ENCODE measurements around the gene CGREF1. TPM values are rescaled to one million over a fixed set of nuclear protein-coding genes. Genes with fewer than 3 reads are reported as not detected.

Gene CGREF1
- total and polyA plus RNA-seq, 2 donors (not counting 3 experiments of a cell fraction or from before 2014, with no cell fraction given), result 2.9 to 5.8 TPM

GRCh38 chr2:27108221-27108620 lies 10.7 kb downstream of the CGREF1 start:
- intact Hi-C loops (cut with micrococcal nuclease) (no loop called here), dilution Hi-C loops (cut with MboI; ENCODE audit: extremely low pct_ligation_motif_present, low sequenced_read_pairs) (no loop called here)
- DNase-seq (ENCODE audit: low read depth, low spot score), result no peak
- H2AFZ ChIP-seq (ENCODE audit: low read depth, low read length), result no peak overlapping the region
- H3K79me2 ChIP-seq (ENCODE audit: control insufficient read depth, insufficient read depth, low read length), result no peaks in the 10 kb centered on the region
- no peaks in the 10 kb centered on the region for H3K9me3 ChIP-seq (replicated peaks; ENCODE audit: control insufficient read depth, insufficient read depth, low read length)
- no TSS peak for BruUV-seq (replicated peaks)
- H3K4me1 ChIP-seq (ENCODE audit: control insufficient read depth, extremely low read depth, insufficient read depth, low read length), result no peaks in the 10 kb centered on the region
- no peaks in the 10 kb centered on the region for H3K27me3 ChIP-seq (ENCODE audit: control insufficient read depth in 2 of 2, insufficient read depth in 2 of 2, low read length in 2 of 2)
- H3K27ac ChIP-seq (ENCODE audit: insufficient read depth, low read depth, low read length), result no peak overlapping the region
- H3K9ac ChIP-seq (replicated peaks; ENCODE audit: extremely low read depth, insufficient read depth, low read length), result no peak overlapping the region
- POLR2A ChIA-PET, result no interaction called here
- FAIRE-seq, result no peak
- CTCF ChIA-PET, result interaction anchor here (0.7 to 2.0 kb wide), 9 partner anchors 8 to 195 kb away, joined by 3 to 10 read pairs (median 4); no protein-coding TSS in a partner anchor
- no peaks in the 10 kb centered on the region for H4K20me1 ChIP-seq (replicated peaks; ENCODE audit: control insufficient read depth, extremely low read depth, insufficient read depth, low read length)
- no peak overlapping the region for H3K4me2 ChIP-seq (ENCODE audit: insufficient read depth, low read length)
- H3K36me3 ChIP-seq (ENCODE audit: control insufficient read depth in 2 of 2, extremely low read depth in 1 of 2, insufficient read depth in 2 of 2, low read length in 2 of 2), result no peaks in the 10 kb centered on the region
- TF ChIP-seq MYC (IDR thresholded peaks at IDR 0.05; ENCODE audit: low read depth, low read length) (no peak), GATA2 (IDR thresholded peaks at IDR 0.05; ENCODE audit: insufficient read depth, insufficient read length, low read depth, low read length) (no peak), FOS (IDR thresholded peaks at IDR 0.05; ENCODE audit: borderline replicate concordance, insufficient read depth, low read length) (no peak), POLR2AphosphoS5 (IDR thresholded peaks at IDR 0.05; ENCODE audit: insufficient read depth, low read depth, low read length) (no peak), MAX (IDR thresholded peaks at IDR 0.05; ENCODE audit: insufficient read depth, insufficient read length) (no peak), EZH2 (IDR thresholded peaks at IDR 0.05; ENCODE audit: borderline replicate concordance, low read depth, low read length, severe bottlenecking) (no peak), POLR2A (IDR thresholded peaks at IDR 0.05; ENCODE audit: low read depth, low read length) (no peak), CTCF (IDR thresholded peaks at IDR 0.05; ENCODE audit: extremely low read depth in 1 of 2, insufficient read depth in 1 of 2, low read depth in 1 of 2, low read length in 2 of 2) (no peak), JUN (IDR thresholded peaks at IDR 0.05; ENCODE audit: borderline replicate concordance, insufficient read depth, insufficient read length, low read depth) (no peak)
- no peaks in the 10 kb centered on the region for H3K9me1 ChIP-seq (replicated peaks; ENCODE audit: control insufficient read depth, extremely low read depth, insufficient read depth, low read length)
- no peak overlapping the region for H3K4me3 ChIP-seq (replicated peaks in 1 of 3; ENCODE audit: insufficient read depth in 1 of 3, low read depth in 1 of 3, low read length in 3 of 3)

Measured in endothelial cell of umbilical vein (primary cell).